ENCODE data around the gene OR6S1. TPM values are rescaled to one million over a fixed set of nuclear protein-coding genes. Genes with fewer than 3 reads are reported as not detected.
A peak's percentile ranks its signal among the peaks of the same experiment; 100 is the strongest.
"Not testable (repeated sequence)": the region's sequence is repeated elsewhere in the genome, so short reads cannot be mapped to it uniquely, and the experiment has no call there.

OR6S1 gene
- total RNA-seq, 1 donor: not detected

DNA sequence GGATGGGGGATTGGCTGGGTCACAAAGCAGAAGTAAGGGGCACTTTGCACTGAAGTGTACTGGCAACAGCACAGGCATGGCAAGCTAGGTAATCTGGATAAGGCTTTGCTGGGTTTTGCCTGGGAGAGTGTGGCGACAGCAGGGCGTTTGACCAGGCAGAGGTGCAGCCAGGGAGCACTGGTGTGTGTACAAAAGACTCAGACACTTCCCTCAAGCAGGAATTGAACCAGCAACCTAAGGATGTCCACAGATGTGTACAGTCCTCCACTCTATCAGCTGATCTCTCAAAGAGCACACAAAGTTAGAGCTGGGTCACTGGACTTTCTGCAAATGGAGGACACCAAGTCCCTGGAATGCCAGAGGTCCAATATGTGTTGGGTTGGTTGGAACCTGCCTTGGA lies 27.5 kb upstream of the OR6S1 start:
- TF ChIP-seq, protein P1, sequence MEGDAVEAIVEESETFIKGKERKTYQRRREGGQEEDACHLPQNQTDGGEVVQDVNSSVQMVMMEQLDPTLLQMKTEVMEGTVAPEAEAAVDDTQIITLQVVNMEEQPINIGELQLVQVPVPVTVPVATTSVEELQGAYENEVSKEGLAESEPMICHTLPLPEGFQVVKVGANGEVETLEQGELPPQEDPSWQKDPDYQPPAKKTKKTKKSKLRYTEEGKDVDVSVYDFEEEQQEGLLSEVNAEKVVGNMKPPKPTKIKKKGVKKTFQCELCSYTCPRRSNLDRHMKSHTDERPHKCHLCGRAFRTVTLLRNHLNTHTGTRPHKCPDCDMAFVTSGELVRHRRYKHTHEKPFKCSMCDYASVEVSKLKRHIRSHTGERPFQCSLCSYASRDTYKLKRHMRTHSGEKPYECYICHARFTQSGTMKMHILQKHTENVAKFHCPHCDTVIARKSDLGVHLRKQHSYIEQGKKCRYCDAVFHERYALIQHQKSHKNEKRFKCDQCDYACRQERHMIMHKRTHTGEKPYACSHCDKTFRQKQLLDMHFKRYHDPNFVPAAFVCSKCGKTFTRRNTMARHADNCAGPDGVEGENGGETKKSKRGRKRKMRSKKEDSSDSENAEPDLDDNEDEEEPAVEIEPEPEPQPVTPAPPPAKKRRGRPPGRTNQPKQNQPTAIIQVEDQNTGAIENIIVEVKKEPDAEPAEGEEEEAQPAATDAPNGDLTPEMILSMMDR (IDR thresholded peaks at IDR 0.05; ENCODE audit: extremely low read depth, low read depth, low read length): no peak
- H3K27ac ChIP-seq (ENCODE audit: low read depth, low read length): no peak overlapping the region
- H3K4me3 ChIP-seq (ENCODE audit: insufficient read depth, low read length): no peak overlapping the region
- no peak for DNase-seq (ENCODE audit: insufficient read length, low spot score, missing footprints)
- H3K36me3 ChIP-seq (ENCODE audit: insufficient read depth, low read length): no peaks in the 10 kb centered on the region
- H3K4me1 ChIP-seq (ENCODE audit: insufficient read depth, low read length): no peaks in the 10 kb centered on the region
- no peak overlapping the region for H2AFZ ChIP-seq (ENCODE audit: low read length)
- H3K79me2 ChIP-seq (ENCODE audit: insufficient read depth, low read length): no peaks in the 10 kb centered on the region
- H3K9me3 ChIP-seq (ENCODE audit: low read depth, low read length): no peaks in the 10 kb centered on the region
- H4K20me1 ChIP-seq (ENCODE audit: insufficient read depth, low read length): no peaks in the 10 kb centered on the region
- peaks cover 3% of the 10 kb centered on the region for H3K27me3 ChIP-seq (ENCODE audit: insufficient read depth, low read length)
- H3K4me2 ChIP-seq (ENCODE audit: insufficient read depth, low read length): no peak overlapping the region

DNA sequence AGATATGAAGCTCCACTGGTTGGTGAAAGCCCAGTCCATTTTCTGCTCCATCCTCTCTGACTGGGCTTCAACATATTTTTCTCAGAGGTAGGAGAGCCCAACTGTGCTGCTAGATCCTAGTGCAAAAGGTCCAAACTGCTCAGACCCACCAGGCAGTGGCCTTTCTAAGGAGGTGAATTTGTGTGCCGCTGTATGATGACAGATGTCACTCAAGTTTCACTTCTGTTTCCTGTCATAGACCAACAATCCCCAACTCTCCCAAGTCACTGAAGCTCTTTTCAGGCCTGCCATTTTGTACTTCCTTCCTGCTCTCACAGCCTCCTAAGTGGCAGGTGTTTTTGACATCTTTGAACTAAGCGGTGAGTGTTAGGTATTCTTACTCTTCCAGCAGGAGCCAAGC lies 26.5 kb upstream of the OR6S1 start:
- Histone ChIP-seq H3K27ac (ENCODE audit: low read depth, low read length) (no peak overlapping the region), H4K20me1 (ENCODE audit: insufficient read depth, low read length) (no peaks in the 10 kb centered on the region)
- TF ChIP-seq, protein P1 (IDR thresholded peaks at IDR 0.05; ENCODE audit: extremely low read depth, low read depth, low read length): no peak

DNA sequence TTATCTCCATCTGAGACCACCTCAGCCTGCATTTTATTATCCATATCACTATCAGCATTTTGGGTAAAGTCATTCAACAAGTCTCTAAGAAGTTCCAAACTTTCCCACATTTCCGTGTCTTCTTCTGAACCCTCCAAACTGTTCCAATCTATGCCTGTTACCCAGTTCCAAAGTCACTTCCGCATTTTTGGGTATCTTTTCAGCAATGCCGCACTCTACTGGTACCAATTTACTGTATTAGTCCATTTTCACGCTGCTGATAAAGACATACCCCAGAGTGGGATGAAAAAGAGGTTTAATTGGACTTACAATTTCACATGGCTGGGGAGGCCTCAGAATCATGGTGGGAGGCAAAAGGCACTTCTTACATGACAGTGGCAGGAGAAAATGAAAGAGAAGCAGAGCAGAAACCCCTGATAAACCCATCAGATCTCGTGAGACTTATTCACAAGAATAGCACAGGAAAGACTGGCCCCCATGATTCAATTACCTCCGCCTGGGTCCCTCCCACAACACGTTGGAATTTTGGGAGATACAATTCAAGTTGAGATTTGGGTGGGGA lies 25.0 kb upstream of the OR6S1 start:
- H2AFZ ChIP-seq (ENCODE audit: low read length); H3K36me3 ChIP-seq (ENCODE audit: insufficient read depth, low read length); H3K4me3 ChIP-seq (ENCODE audit: insufficient read depth, low read length); DNase-seq (ENCODE audit: insufficient read length, low spot score, missing footprints); H3K79me2 ChIP-seq (ENCODE audit: insufficient read depth, low read length); H3K4me2 ChIP-seq (ENCODE audit: insufficient read depth, low read length); H3K9me3 ChIP-seq (ENCODE audit: low read depth, low read length); H3K27ac ChIP-seq (ENCODE audit: low read depth, low read length); H4K20me1 ChIP-seq (ENCODE audit: insufficient read depth, low read length); H3K27me3 ChIP-seq (ENCODE audit: insufficient read depth, low read length); H3K4me1 ChIP-seq (ENCODE audit: insufficient read depth, low read length): not testable (repeated sequence)

More for the DNA sequence above, 26.5 kb upstream of the OR6S1 start:
- no peaks in the 10 kb centered on the region for H3K79me2 ChIP-seq (ENCODE audit: insufficient read depth, low read length)
- no peaks in the 10 kb centered on the region for H3K36me3 ChIP-seq (ENCODE audit: insufficient read depth, low read length)
- DNase-seq (ENCODE audit: insufficient read length, low spot score, missing footprints): no peak
- no peaks in the 10 kb centered on the region for H3K4me1 ChIP-seq (ENCODE audit: insufficient read depth, low read length)
- peaks cover 5% of the 10 kb centered on the region for H3K27me3 ChIP-seq (ENCODE audit: insufficient read depth, low read length)
- no peak overlapping the region for H3K4me3 ChIP-seq (ENCODE audit: insufficient read depth, low read length)
- H3K9me3 ChIP-seq (ENCODE audit: low read depth, low read length): no peaks in the 10 kb centered on the region
- no peak overlapping the region for H2AFZ ChIP-seq (ENCODE audit: low read length)
- H3K4me2 ChIP-seq (ENCODE audit: insufficient read depth, low read length): no peak overlapping the region

DNA sequence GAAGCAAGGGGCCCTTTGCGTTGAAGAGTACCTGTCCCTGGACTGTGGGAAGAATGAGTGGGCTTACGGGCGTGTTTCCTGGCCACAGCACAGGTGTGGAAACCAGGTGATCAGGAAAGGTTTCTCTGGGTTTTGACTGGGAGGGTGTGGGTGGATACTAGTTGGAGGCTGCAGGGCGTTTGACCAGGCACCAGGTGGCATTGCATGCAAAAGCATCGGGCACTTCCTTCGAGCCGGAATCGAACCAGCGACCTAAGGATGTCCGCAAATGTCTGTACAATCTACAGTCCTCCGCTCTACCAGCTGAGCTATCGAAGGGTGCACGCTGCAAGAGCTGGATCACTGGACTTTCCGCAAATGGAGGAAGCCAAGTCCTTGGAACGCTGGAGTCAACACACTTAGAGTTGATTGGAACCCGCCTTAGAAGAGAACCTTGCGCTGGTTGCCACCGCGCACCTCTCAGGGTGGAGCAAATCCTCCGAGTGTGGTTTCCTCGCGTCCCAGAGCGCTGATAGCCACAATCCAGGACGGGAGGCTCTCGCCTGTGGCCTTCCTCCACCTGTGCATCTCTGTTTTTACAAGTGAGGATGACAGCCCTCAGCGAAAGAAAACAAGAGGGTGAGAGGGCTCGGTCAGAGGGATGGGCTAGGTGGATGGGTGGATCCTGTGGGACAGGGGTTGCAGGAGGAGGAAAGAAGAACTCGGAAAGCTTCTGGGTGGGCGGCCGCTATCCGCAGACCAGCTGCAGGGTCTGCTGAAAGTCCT lies 21.7 kb upstream of the OR6S1 start:
- no peaks in the 10 kb centered on the region for H3K9me3 ChIP-seq (ENCODE audit: low read depth, low read length)
- peak; percentile 82 for DNase-seq (ENCODE audit: insufficient read length, low spot score, missing footprints)
- H3K79me2 ChIP-seq (ENCODE audit: insufficient read depth, low read length): no peaks in the 10 kb centered on the region
- TF ChIP-seq, protein P1 (IDR thresholded peaks at IDR 0.05; ENCODE audit: extremely low read depth, low read depth, low read length): peak; percentile 40
- no peaks in the 10 kb centered on the region for H4K20me1 ChIP-seq (ENCODE audit: insufficient read depth, low read length)
- H3K4me2 ChIP-seq (ENCODE audit: insufficient read depth, low read length): peak overlapping the region; percentile 40
- H3K36me3 ChIP-seq (ENCODE audit: insufficient read depth, low read length): no peaks in the 10 kb centered on the region
- peaks cover 8% of the 10 kb centered on the region for H3K27me3 ChIP-seq (ENCODE audit: insufficient read depth, low read length)
- no peak overlapping the region for H3K27ac ChIP-seq (ENCODE audit: low read depth, low read length)
- no peaks in the 10 kb centered on the region for H3K4me1 ChIP-seq (ENCODE audit: insufficient read depth, low read length)
- peak overlapping the region; percentile 28 for H3K4me3 ChIP-seq (ENCODE audit: insufficient read depth, low read length)
- H2AFZ ChIP-seq (ENCODE audit: low read length): no peak overlapping the region

Measured in osteoblast (primary cell).